Measurements from ENCODE around the gene EGFLAM. TPM values are rescaled to one million over a fixed set of nuclear protein-coding genes. Genes with fewer than 3 reads are reported as not detected.

Gene EGFLAM
- total RNA-seq, 1 experiment from 2014 or later = 9.3 TPM

DNA sequence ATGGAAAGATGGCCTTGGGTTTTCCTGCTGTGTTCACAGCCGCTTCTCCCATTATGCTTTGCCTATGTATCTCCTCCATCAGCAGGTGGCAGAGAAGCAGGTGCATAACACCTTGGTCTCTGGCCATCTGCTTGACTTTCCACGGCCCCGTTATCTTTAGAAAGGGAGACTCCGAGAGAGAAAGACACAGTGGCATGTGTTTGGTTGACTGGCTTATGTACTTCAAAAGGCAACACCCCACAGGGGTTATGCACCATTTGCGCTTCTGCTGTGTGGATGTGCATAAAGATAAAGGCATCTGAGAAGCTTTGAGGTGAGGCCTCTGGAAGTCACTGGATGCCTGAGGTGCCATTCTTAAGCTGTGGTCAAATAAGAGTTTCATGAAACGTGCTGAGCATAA lies 138.4 kb downstream of the EGFLAM start:
- Mint-ChIP-seq H3K36me3 (ENCODE audit: insufficient read depth, unreplicated experiment) (no peaks in the 10 kb centered on the region), H3K9me3 (ENCODE audit: unreplicated experiment) (no peaks in the 10 kb centered on the region), H3K4me3 (ENCODE audit: unreplicated experiment) (no peak overlapping the region), H3K27ac (ENCODE audit: low read depth, unreplicated experiment) (no peak overlapping the region), H3K27me3 (ENCODE audit: insufficient read depth, unreplicated experiment) (peaks cover 52% of the 10 kb centered on the region), H3K4me1 (ENCODE audit: insufficient read depth, unreplicated experiment) (no peaks in the 10 kb centered on the region)
- POLR2A ChIA-PET = no interaction called here
- intact Hi-C loops (cut with micrococcal nuclease) = no loop called here
- no peak for DNase-seq (ENCODE audit: unreplicated experiment)
- CTCF ChIA-PET = interaction anchor here (1.4 to 3.0 kb wide), 2 partner anchors 15 to 24 kb away, joined by 5 to 8 read pairs; no protein-coding TSS in a partner anchor
- TF ChIP-seq, protein P1, sequence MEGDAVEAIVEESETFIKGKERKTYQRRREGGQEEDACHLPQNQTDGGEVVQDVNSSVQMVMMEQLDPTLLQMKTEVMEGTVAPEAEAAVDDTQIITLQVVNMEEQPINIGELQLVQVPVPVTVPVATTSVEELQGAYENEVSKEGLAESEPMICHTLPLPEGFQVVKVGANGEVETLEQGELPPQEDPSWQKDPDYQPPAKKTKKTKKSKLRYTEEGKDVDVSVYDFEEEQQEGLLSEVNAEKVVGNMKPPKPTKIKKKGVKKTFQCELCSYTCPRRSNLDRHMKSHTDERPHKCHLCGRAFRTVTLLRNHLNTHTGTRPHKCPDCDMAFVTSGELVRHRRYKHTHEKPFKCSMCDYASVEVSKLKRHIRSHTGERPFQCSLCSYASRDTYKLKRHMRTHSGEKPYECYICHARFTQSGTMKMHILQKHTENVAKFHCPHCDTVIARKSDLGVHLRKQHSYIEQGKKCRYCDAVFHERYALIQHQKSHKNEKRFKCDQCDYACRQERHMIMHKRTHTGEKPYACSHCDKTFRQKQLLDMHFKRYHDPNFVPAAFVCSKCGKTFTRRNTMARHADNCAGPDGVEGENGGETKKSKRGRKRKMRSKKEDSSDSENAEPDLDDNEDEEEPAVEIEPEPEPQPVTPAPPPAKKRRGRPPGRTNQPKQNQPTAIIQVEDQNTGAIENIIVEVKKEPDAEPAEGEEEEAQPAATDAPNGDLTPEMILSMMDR (IDR thresholded peaks at IDR 0.05; ENCODE audit: unreplicated experiment) = no peak
- no TSS peak for BruUV-seq (replicated peaks)

DNA sequence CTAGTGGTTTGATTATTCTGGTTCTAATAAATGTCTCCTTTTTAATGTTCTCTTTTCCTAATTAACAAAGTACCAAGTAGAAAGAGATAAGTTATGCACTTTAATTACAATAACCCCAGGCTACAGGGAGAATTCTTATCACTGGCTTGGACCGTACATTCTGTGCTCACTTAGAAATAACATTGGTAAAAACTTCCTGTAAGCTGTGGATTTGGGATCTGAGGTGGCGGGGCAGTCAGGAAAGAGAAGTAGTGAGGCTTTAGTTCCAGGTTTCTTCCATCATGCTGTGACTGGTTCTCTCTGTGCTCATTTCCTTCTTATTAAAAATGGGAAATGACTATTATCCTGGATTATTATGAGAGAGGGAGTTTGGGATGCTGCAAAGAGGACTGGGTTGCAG lies 142.0 kb downstream of the EGFLAM start:
- Mint-ChIP-seq H3K9me3 (ENCODE audit: unreplicated experiment) (no peaks in the 10 kb centered on the region), H3K27ac (ENCODE audit: low read depth, unreplicated experiment) (no peak overlapping the region), H3K4me3 (ENCODE audit: unreplicated experiment) (no peak overlapping the region), H3K36me3 (ENCODE audit: insufficient read depth, unreplicated experiment) (no peaks in the 10 kb centered on the region), H3K4me1 (ENCODE audit: insufficient read depth, unreplicated experiment) (peaks cover 6% of the 10 kb centered on the region), H3K27me3 (ENCODE audit: insufficient read depth, unreplicated experiment) (peaks cover 57% of the 10 kb centered on the region)
- intact Hi-C loops (cut with micrococcal nuclease) = no loop called here
- TF ChIP-seq, protein P1 (IDR thresholded peaks at IDR 0.05; ENCODE audit: unreplicated experiment) = no peak
- CTCF ChIA-PET = interaction anchor here (0.6 to 0.9 kb wide), 2 partner anchors 20 to 272 kb away, joined by 3 to 4 read pairs; no protein-coding TSS in a partner anchor
- POLR2A ChIA-PET = no interaction called here
- no TSS peak for BruUV-seq (replicated peaks)
- no peak for DNase-seq (ENCODE audit: unreplicated experiment)

GRCh38 chr5:38401145-38401544 lies 142.8 kb downstream of the EGFLAM start:
- Mint-ChIP-seq H3K4me3 (ENCODE audit: unreplicated experiment) (no peak overlapping the region), H3K9me3 (ENCODE audit: unreplicated experiment) (no peaks in the 10 kb centered on the region), H3K4me1 (ENCODE audit: insufficient read depth, unreplicated experiment) (peaks cover 6% of the 10 kb centered on the region), H3K27me3 (ENCODE audit: insufficient read depth, unreplicated experiment) (peaks cover 49% of the 10 kb centered on the region), H3K27ac (ENCODE audit: low read depth, unreplicated experiment) (no peak overlapping the region), H3K36me3 (ENCODE audit: insufficient read depth, unreplicated experiment) (no peaks in the 10 kb centered on the region)
- intact Hi-C loops (cut with micrococcal nuclease) = no loop called here
- ChIA-PET POLR2A (no interaction called here), CTCF (interaction anchor here (0.7 to 2.1 kb wide), 2 partner anchors 18 to 19 kb away, joined by 4 to 6 read pairs; no protein-coding TSS in a partner anchor)
- no peak for DNase-seq (ENCODE audit: unreplicated experiment)
- BruUV-seq (replicated peaks) = no TSS peak
- TF ChIP-seq, protein P1 (IDR thresholded peaks at IDR 0.05; ENCODE audit: unreplicated experiment) = no peak

- ChIA-PET POLR2A (no interaction called here), CTCF (interaction anchor here (2.1 kb wide), 1 partner anchor 20 kb away, joined by 6 read pairs; no protein-coding TSS in a partner anchor)
- Mint-ChIP-seq H3K4me1 (ENCODE audit: insufficient read depth, unreplicated experiment) (peaks cover 6% of the 10 kb centered on the region), H3K9me3 (ENCODE audit: unreplicated experiment) (no peaks in the 10 kb centered on the region), H3K27ac (ENCODE audit: low read depth, unreplicated experiment) (no peak overlapping the region), H3K27me3 (ENCODE audit: insufficient read depth, unreplicated experiment) (peaks cover 44% of the 10 kb centered on the region), H3K36me3 (ENCODE audit: insufficient read depth, unreplicated experiment) (no peaks in the 10 kb centered on the region), H3K4me3 (ENCODE audit: unreplicated experiment) (no peak overlapping the region)
- TF ChIP-seq, protein P1 (IDR thresholded peaks at IDR 0.05; ENCODE audit: unreplicated experiment) = no peak
- BruUV-seq (replicated peaks) = no TSS peak
- intact Hi-C loops (cut with micrococcal nuclease) = no loop called here
- peak; percentile 31 for DNase-seq (ENCODE audit: unreplicated experiment)
Measured at GRCh38 chr5:38403406-38403805, 145.0 kb downstream of the EGFLAM start.

All from MCF 10A (cell line).